ENCODE data around the gene RTEL1. TPM values are rescaled to one million over a fixed set of nuclear protein-coding genes. Genes with fewer than 3 reads are reported as not detected.
"Not testable (repeated sequence)": the region's sequence is repeated elsewhere in the genome, so short reads cannot be mapped to it uniquely, and the experiment has no call there.

Gene RTEL1
- total and polyA plus RNA-seq, 2 donors (not counting 1 experiment from before 2014, with no cell fraction given) = 4.7 to 12.4 TPM

- Histone ChIP-seq H3K9ac (ENCODE audit: insufficient read depth, low read length) (peak overlapping the region; percentile 71), H3K79me2 (ENCODE audit: control insufficient read depth, insufficient read depth, low read length) (peaks cover 27% of the 10 kb centered on the region), H3K4me3 (replicated peaks in 1 of 4; ENCODE audit: control extremely low read depth in 1 of 4, insufficient read depth in 1 of 4, low read depth in 3 of 4, low read length in 4 of 4) (peak overlapping the region; percentile 72 to 75 (median 74)), H3K4me2 (ENCODE audit: extremely low read depth, insufficient read depth, low read length) (peak overlapping the region; percentile 56), H3K4me1 (ENCODE audit: control insufficient read depth, extremely low read depth, insufficient read depth, low read length) (peaks cover 7% of the 10 kb centered on the region), H4K20me1 (ENCODE audit: control insufficient read depth, extremely low read depth, insufficient read depth, low read length) (no peaks in the 10 kb centered on the region), H3K9me3 (ENCODE audit: control insufficient read depth, insufficient read depth, low read depth, low read length) (no peaks in the 10 kb centered on the region), H2AFZ (ENCODE audit: low read length) (peak overlapping the region; percentile 87), H3K27me3 (ENCODE audit: control insufficient read depth, insufficient read depth, low read length) (no peaks in the 10 kb centered on the region), H3K36me3 (ENCODE audit: control insufficient read depth, insufficient read depth, low read length) (peaks cover 10% of the 10 kb centered on the region), H3K27ac (ENCODE audit: insufficient read depth, low read length) (peak overlapping the region; percentile 83)
- DNase-seq (ENCODE audit: low read depth in 2 of 2) = peak in 1 of 2 donors; percentile 36
- TF ChIP-seq EZH2 (IDR thresholded peaks at IDR 0.05; ENCODE audit: low read length, missing control alignments) (no peak), CTCF (conservative IDR thresholded peaks at IDR 0.05 in 1 of 2, IDR thresholded peaks at IDR 0.05 in 1 of 2; ENCODE audit: low read depth in 1 of 2, low read length in 2 of 2) (no peak)
Observed at GRCh38 chr20:63657260-63657936, 714 bp upstream of the RTEL1 start.

- Histone ChIP-seq H3K36me3 (ENCODE audit: control insufficient read depth, insufficient read depth, low read length) (peaks cover 15% of the 10 kb centered on the region), H3K4me2 (ENCODE audit: extremely low read depth, insufficient read depth, low read length) (peak overlapping the region; percentile 86), H3K79me2 (ENCODE audit: control insufficient read depth, insufficient read depth, low read length) (peaks cover 28% of the 10 kb centered on the region), H3K4me3 (replicated peaks in 1 of 4; ENCODE audit: control extremely low read depth in 1 of 4, insufficient read depth in 1 of 4, low read depth in 3 of 4, low read length in 4 of 4) (peak overlapping the region; percentile 72 to 75 (median 74)), H4K20me1 (ENCODE audit: control insufficient read depth, extremely low read depth, insufficient read depth, low read length) (no peaks in the 10 kb centered on the region), H3K9me3 (ENCODE audit: control insufficient read depth, insufficient read depth, low read depth, low read length) (no peaks in the 10 kb centered on the region), H3K9ac (ENCODE audit: insufficient read depth, low read length) (peak overlapping the region; percentile 71), H3K27me3 (ENCODE audit: control insufficient read depth, insufficient read depth, low read length) (no peaks in the 10 kb centered on the region), H3K4me1 (ENCODE audit: control insufficient read depth, extremely low read depth, insufficient read depth, low read length) (peaks cover 7% of the 10 kb centered on the region), H2AFZ (ENCODE audit: low read length) (peak overlapping the region; percentile 82), H3K27ac (ENCODE audit: insufficient read depth, low read length) (peak overlapping the region; percentile 83)
- TF ChIP-seq CTCF (conservative IDR thresholded peaks at IDR 0.05 in 1 of 2, IDR thresholded peaks at IDR 0.05 in 1 of 2; ENCODE audit: low read depth in 1 of 2, low read length in 2 of 2) (no peak), EZH2 (IDR thresholded peaks at IDR 0.05; ENCODE audit: low read length, missing control alignments) (no peak)
- DNase-seq (ENCODE audit: low read depth in 2 of 2) = peak; percentile 51 to 61
Observed at GRCh38 chr20:63658749-63659187, 656 bp downstream of the RTEL1 start.

GRCh38 chr20:63659370-63659769 lies 1.3 kb downstream of the RTEL1 start:
- H4K20me1 ChIP-seq (ENCODE audit: control insufficient read depth, extremely low read depth, insufficient read depth, low read length) = no peaks in the 10 kb centered on the region

GRCh38 chr20:63660174-63660573 lies 2.1 kb downstream of the RTEL1 start:
- H3K36me3 ChIP-seq (ENCODE audit: control insufficient read depth, insufficient read depth, low read length) = peaks cover 17% of the 10 kb centered on the region
- H3K4me3 ChIP-seq (replicated peaks in 1 of 4; ENCODE audit: control extremely low read depth in 1 of 4, insufficient read depth in 1 of 4, low read depth in 3 of 4, low read length in 4 of 4); H3K27ac ChIP-seq (ENCODE audit: insufficient read depth, low read length); H3K4me1 ChIP-seq (ENCODE audit: control insufficient read depth, extremely low read depth, insufficient read depth, low read length); H2AFZ ChIP-seq (ENCODE audit: low read length); H3K4me2 ChIP-seq (ENCODE audit: extremely low read depth, insufficient read depth, low read length); DNase-seq (ENCODE audit: low read depth in 2 of 2); H4K20me1 ChIP-seq (ENCODE audit: control insufficient read depth, extremely low read depth, insufficient read depth, low read length); H3K9me3 ChIP-seq (ENCODE audit: control insufficient read depth, insufficient read depth, low read depth, low read length); H3K9ac ChIP-seq (ENCODE audit: insufficient read depth, low read length); H3K27me3 ChIP-seq (ENCODE audit: control insufficient read depth, insufficient read depth, low read length): not testable (repeated sequence)
- H3K79me2 ChIP-seq (ENCODE audit: control insufficient read depth, insufficient read depth, low read length) = peaks cover 34% of the 10 kb centered on the region

More at GRCh38 chr20:63659370-63659769, 1.3 kb downstream of the RTEL1 start:
- peak overlapping the region; percentile 83 for H3K27ac ChIP-seq (ENCODE audit: insufficient read depth, low read length)
- H3K9ac ChIP-seq (ENCODE audit: insufficient read depth, low read length) = peak overlapping the region; percentile 71
- no peaks in the 10 kb centered on the region for H3K27me3 ChIP-seq (ENCODE audit: control insufficient read depth, insufficient read depth, low read length)
- peaks cover 31% of the 10 kb centered on the region for H3K79me2 ChIP-seq (ENCODE audit: control insufficient read depth, insufficient read depth, low read length)
- H2AFZ ChIP-seq (ENCODE audit: low read length) = no peak overlapping the region
- TF ChIP-seq CTCF (conservative IDR thresholded peaks at IDR 0.05 in 1 of 2, IDR thresholded peaks at IDR 0.05 in 1 of 2; ENCODE audit: low read depth in 1 of 2, low read length in 2 of 2) = no peak
- TF ChIP-seq EZH2 (IDR thresholded peaks at IDR 0.05; ENCODE audit: low read length, missing control alignments) = no peak
- H3K4me3 ChIP-seq (replicated peaks in 1 of 4; ENCODE audit: control extremely low read depth in 1 of 4, insufficient read depth in 1 of 4, low read depth in 3 of 4, low read length in 4 of 4) = peak overlapping the region; percentile 72 to 75 (median 74)
- peaks cover 7% of the 10 kb centered on the region for H3K4me1 ChIP-seq (ENCODE audit: control insufficient read depth, extremely low read depth, insufficient read depth, low read length)
- H3K36me3 ChIP-seq (ENCODE audit: control insufficient read depth, insufficient read depth, low read length) = peaks cover 15% of the 10 kb centered on the region
- H3K9me3 ChIP-seq (ENCODE audit: control insufficient read depth, insufficient read depth, low read depth, low read length) = no peaks in the 10 kb centered on the region
- DNase-seq (ENCODE audit: low read depth in 2 of 2) = no peak
- H3K4me2 ChIP-seq (ENCODE audit: extremely low read depth, insufficient read depth, low read length) = peak overlapping the region; percentile 86

All from fibroblast of lung (primary cell).